Keratinocyte (primary cell): ENCODE measurements around the gene WNT7A.

Source experiments
- EZH2 ChIP-seq: IDR thresholded peaks from one replicate; pipeline ENCODE4 v1.6.1; 2012; ENCODE audit warnings: inconsistent platforms, mild to moderate bottlenecking, low read length, moderate library complexity
- TF ChIP-seq, protein P1 (sequence below), 3 experiments: IDR thresholded peaks in 1 of 3; conservative IDR thresholded peaks in 1 of 3; optimal IDR thresholded peaks in 1 of 3; 2 replicates in 2 of 3; 3 replicates in 1 of 3; pipeline versions ENCODE3 to v1.5.1; 2011; ENCODE audit warnings: low read length in 3 of 3, mild to moderate bottlenecking in 3 of 3, moderate library complexity in 2 of 3, control low read depth in 1 of 3, inconsistent platforms in 1 of 3; ENCODE audit not compliant: insufficient read depth in 2 of 3; ENCODE audit errors: extremely low read depth in 1 of 3

DNA sequence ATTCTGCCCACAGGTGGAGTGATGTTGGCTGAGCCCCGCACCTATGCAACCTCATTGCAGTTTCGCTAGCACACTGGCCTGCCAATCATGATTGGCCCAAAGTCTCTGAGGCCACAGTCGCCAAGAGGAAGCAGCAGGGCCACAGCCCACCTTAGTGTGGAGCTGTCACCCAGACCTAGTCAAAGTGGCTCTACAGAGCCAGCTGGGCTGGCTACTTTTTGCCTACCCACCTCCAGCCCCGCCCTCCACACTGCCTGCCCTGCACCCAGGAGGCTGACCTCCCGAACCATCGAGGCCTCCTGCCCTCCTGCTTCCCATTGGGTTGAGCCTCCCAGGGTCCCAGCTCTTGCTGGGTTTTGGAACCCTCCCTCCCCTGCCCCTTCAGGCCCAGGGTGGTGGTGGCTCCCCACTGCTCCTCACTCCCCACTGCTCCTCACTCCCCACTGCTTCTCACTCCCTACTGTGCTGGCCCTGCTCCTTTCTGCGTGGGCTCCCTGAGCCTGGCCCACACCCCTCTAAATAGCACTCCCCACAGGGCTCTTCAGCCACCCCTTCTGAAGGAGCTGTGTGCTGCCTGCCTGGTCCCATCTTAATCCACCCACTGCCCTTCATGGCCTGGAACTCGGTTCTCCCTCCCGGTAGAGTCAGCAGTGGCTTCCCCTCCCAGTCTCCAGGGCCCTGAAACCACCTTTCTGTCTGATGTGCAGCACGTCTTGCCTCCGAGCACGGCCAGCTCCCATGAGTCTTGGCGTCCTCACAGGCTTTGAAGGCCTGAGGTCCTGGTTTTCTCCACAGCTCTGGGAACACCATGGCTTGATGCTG lies 89.3 kb downstream of the WNT7A start:
- TF ChIP-seq, protein P1, sequence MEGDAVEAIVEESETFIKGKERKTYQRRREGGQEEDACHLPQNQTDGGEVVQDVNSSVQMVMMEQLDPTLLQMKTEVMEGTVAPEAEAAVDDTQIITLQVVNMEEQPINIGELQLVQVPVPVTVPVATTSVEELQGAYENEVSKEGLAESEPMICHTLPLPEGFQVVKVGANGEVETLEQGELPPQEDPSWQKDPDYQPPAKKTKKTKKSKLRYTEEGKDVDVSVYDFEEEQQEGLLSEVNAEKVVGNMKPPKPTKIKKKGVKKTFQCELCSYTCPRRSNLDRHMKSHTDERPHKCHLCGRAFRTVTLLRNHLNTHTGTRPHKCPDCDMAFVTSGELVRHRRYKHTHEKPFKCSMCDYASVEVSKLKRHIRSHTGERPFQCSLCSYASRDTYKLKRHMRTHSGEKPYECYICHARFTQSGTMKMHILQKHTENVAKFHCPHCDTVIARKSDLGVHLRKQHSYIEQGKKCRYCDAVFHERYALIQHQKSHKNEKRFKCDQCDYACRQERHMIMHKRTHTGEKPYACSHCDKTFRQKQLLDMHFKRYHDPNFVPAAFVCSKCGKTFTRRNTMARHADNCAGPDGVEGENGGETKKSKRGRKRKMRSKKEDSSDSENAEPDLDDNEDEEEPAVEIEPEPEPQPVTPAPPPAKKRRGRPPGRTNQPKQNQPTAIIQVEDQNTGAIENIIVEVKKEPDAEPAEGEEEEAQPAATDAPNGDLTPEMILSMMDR (optimal IDR thresholded peaks at IDR 0.05 in 1 of 3, IDR thresholded peaks at IDR 0.05 in 1 of 3, conservative IDR thresholded peaks at IDR 0.05 in 1 of 3; ENCODE audit: extremely low read depth in 1 of 3, insufficient read depth in 2 of 3, low read length in 3 of 3), result no peak
- no peak for TF ChIP-seq EZH2
